ENCODE measurements around the gene SVIL.
"Not testable (repeated sequence)": the region's sequence is repeated elsewhere in the genome, so short reads cannot be mapped to it uniquely, and the experiment has no call there.

SVIL gene

GRCh38 chr10:29583674-29584073 lies 51.1 kb downstream of the SVIL start:
- H3K27me3 Mint-ChIP-seq: no peaks in the 10 kb centered on the region
- no peak for DNase-seq
- H3K9me3 Mint-ChIP-seq: no peaks in the 10 kb centered on the region
- H3K27ac Mint-ChIP-seq: peak overlapping the region; percentile 2 to 15
- ATAC-seq (replicated peaks): no peak
- peaks cover 3% of the 10 kb centered on the region for H3K36me3 Mint-ChIP-seq (ENCODE audit: insufficient read depth)
- peaks cover 4 to 12% of the 10 kb centered on the region in 2 donors for H3K4me1 Mint-ChIP-seq (ENCODE audit: low read depth in 2 of 2)
- H3K4me3 Mint-ChIP-seq: no peak overlapping the region

- not testable (repeated sequence) for H3K9me3 Mint-ChIP-seq; H3K36me3 Mint-ChIP-seq (ENCODE audit: insufficient read depth); ATAC-seq (replicated peaks); H3K27me3 Mint-ChIP-seq; DNase-seq; H3K4me3 Mint-ChIP-seq
- Mint-ChIP-seq H3K27ac (peak overlapping the region in 1 of 2 donors; percentile 15), H3K4me1 (ENCODE audit: low read depth in 2 of 2) (peaks cover 4 to 12% of the 10 kb centered on the region in 2 donors)
Measured at GRCh38 chr10:29582769-29583168, 52.0 kb downstream of the SVIL start.

GRCh38 chr10:29579455-29579970 lies 55.3 kb downstream of the SVIL start:
- DNase-seq (no peak), ATAC-seq (replicated peaks) (no peak)
- no peaks in the 10 kb centered on the region for H3K9me3 Mint-ChIP-seq
- no peak overlapping the region for H3K27ac Mint-ChIP-seq
- H3K4me1 Mint-ChIP-seq (ENCODE audit: low read depth in 2 of 2): peaks cover 4 to 12% of the 10 kb centered on the region in 2 donors
- peaks cover 3% of the 10 kb centered on the region for H3K36me3 Mint-ChIP-seq (ENCODE audit: insufficient read depth)
- no peaks in the 10 kb centered on the region for H3K27me3 Mint-ChIP-seq
- no peak overlapping the region for H3K4me3 Mint-ChIP-seq

GRCh38 chr10:29578457-29578856 lies 56.3 kb downstream of the SVIL start:
- H3K4me3 Mint-ChIP-seq: no peak overlapping the region
- no peak overlapping the region for H3K27ac Mint-ChIP-seq
- H3K4me1 Mint-ChIP-seq (ENCODE audit: low read depth in 2 of 2): peaks cover 0 to 6% of the 10 kb centered on the region in 2 donors
- DNase-seq (no peak), ATAC-seq (replicated peaks) (no peak)
- H3K27me3 Mint-ChIP-seq: no peaks in the 10 kb centered on the region
- H3K36me3 Mint-ChIP-seq (ENCODE audit: insufficient read depth): no peaks in the 10 kb centered on the region
- no peaks in the 10 kb centered on the region for H3K9me3 Mint-ChIP-seq

GRCh38 chr10:29576681-29577080 lies 58.1 kb downstream of the SVIL start:
- H3K27me3 Mint-ChIP-seq: no peaks in the 10 kb centered on the region
- H3K9me3 Mint-ChIP-seq: no peaks in the 10 kb centered on the region
- H3K36me3 Mint-ChIP-seq (ENCODE audit: insufficient read depth): no peaks in the 10 kb centered on the region
- no peak overlapping the region for H3K27ac Mint-ChIP-seq
- ATAC-seq (replicated peaks) (no peak), DNase-seq (no peak)
- no peak overlapping the region for H3K4me3 Mint-ChIP-seq
- no peaks in the 10 kb centered on the region for H3K4me1 Mint-ChIP-seq (ENCODE audit: low read depth in 2 of 2)

GRCh38 chr10:29575098-29575455 lies 59.7 kb downstream of the SVIL start:
- H3K4me1 Mint-ChIP-seq (ENCODE audit: low read depth in 2 of 2): no peaks in the 10 kb centered on the region
- no peaks in the 10 kb centered on the region for H3K36me3 Mint-ChIP-seq (ENCODE audit: insufficient read depth)
- no peak for DNase-seq
- H3K9me3 Mint-ChIP-seq: no peaks in the 10 kb centered on the region
- no peak for ATAC-seq (replicated peaks)
- no peak overlapping the region for H3K4me3 Mint-ChIP-seq
- no peaks in the 10 kb centered on the region for H3K27me3 Mint-ChIP-seq
- no peak overlapping the region for H3K27ac Mint-ChIP-seq

GRCh38 chr10:29574212-29575097 lies 60.3 kb downstream of the SVIL start:
- DNase-seq; H3K36me3 Mint-ChIP-seq (ENCODE audit: insufficient read depth); H3K27me3 Mint-ChIP-seq; H3K4me1 Mint-ChIP-seq (ENCODE audit: low read depth in 2 of 2); H3K27ac Mint-ChIP-seq; ATAC-seq (replicated peaks); H3K4me3 Mint-ChIP-seq; H3K9me3 Mint-ChIP-seq: not testable (repeated sequence)

GRCh38 chr10:29570248-29570647 lies 64.5 kb downstream of the SVIL start:
- H3K27ac Mint-ChIP-seq; H3K4me3 Mint-ChIP-seq; H3K27me3 Mint-ChIP-seq; ATAC-seq (replicated peaks); H3K4me1 Mint-ChIP-seq (ENCODE audit: low read depth in 2 of 2); H3K9me3 Mint-ChIP-seq; DNase-seq; H3K36me3 Mint-ChIP-seq (ENCODE audit: insufficient read depth): not testable (repeated sequence)

GRCh38 chr10:29569795-29570194 lies 65.0 kb downstream of the SVIL start:
- Mint-ChIP-seq H3K9me3 (no peaks in the 10 kb centered on the region), H3K36me3 (ENCODE audit: insufficient read depth) (no peaks in the 10 kb centered on the region), H3K27me3 (no peaks in the 10 kb centered on the region), H3K4me3 (no peak overlapping the region), H3K4me1 (ENCODE audit: low read depth in 2 of 2) (no peaks in the 10 kb centered on the region), H3K27ac (no peak overlapping the region)
- ATAC-seq (replicated peaks) (no peak), DNase-seq (no peak)

GRCh38 chr10:29567003-29567402 lies 67.8 kb downstream of the SVIL start:
- Mint-ChIP-seq H3K27ac (peak overlapping the region in 1 of 2 donors; percentile 81), H3K27me3 (no peaks in the 10 kb centered on the region), H3K36me3 (ENCODE audit: insufficient read depth) (peaks cover 12% of the 10 kb centered on the region), H3K4me3 (no peak overlapping the region), H3K4me1 (ENCODE audit: low read depth in 2 of 2) (peaks cover 0 to 3% of the 10 kb centered on the region in 2 donors), H3K9me3 (no peaks in the 10 kb centered on the region)
- DNase-seq (no peak), ATAC-seq (replicated peaks) (no peak)

GRCh38 chr10:29566209-29566608 lies 68.6 kb downstream of the SVIL start:
- not testable (repeated sequence) for H3K9me3 Mint-ChIP-seq
- H3K36me3 Mint-ChIP-seq (ENCODE audit: insufficient read depth): peaks cover 19% of the 10 kb centered on the region

GRCh38 chr10:29563420-29564035 lies 71.2 kb downstream of the SVIL start:
- ATAC-seq (replicated peaks) (no peak), DNase-seq (no peak)
- Mint-ChIP-seq H3K27me3 (no peaks in the 10 kb centered on the region), H3K36me3 (ENCODE audit: insufficient read depth) (peaks cover 19% of the 10 kb centered on the region), H3K27ac (no peak overlapping the region), H3K4me1 (ENCODE audit: low read depth in 2 of 2) (peaks cover 0 to 5% of the 10 kb centered on the region in 2 donors), H3K4me3 (no peak overlapping the region), H3K9me3 (no peaks in the 10 kb centered on the region)

More at GRCh38 chr10:29566209-29566608, 68.6 kb downstream of the SVIL start:
- H3K4me1 Mint-ChIP-seq (ENCODE audit: low read depth in 2 of 2); DNase-seq; ATAC-seq (replicated peaks); H3K4me3 Mint-ChIP-seq; H3K27me3 Mint-ChIP-seq: not testable (repeated sequence)
- H3K27ac Mint-ChIP-seq: peak overlapping the region in 1 of 2 donors; percentile 81

GRCh38 chr10:29563006-29563405 lies 71.8 kb downstream of the SVIL start:
- H3K4me3 Mint-ChIP-seq; H3K27me3 Mint-ChIP-seq; H3K27ac Mint-ChIP-seq; DNase-seq; H3K9me3 Mint-ChIP-seq; H3K4me1 Mint-ChIP-seq (ENCODE audit: low read depth in 2 of 2); ATAC-seq (replicated peaks): not testable (repeated sequence)
- peaks cover 19% of the 10 kb centered on the region for H3K36me3 Mint-ChIP-seq (ENCODE audit: insufficient read depth)

GRCh38 chr10:29559996-29560395 lies 74.8 kb downstream of the SVIL start:
- H3K27ac Mint-ChIP-seq: no peak overlapping the region
- DNase-seq (no peak), ATAC-seq (replicated peaks) (no peak)
- H3K9me3 Mint-ChIP-seq: no peaks in the 10 kb centered on the region
- no peaks in the 10 kb centered on the region for H3K27me3 Mint-ChIP-seq
- H3K4me3 Mint-ChIP-seq: no peak overlapping the region
- H3K4me1 Mint-ChIP-seq (ENCODE audit: low read depth in 2 of 2): peaks cover 0 to 5% of the 10 kb centered on the region in 2 donors
- peaks cover 19% of the 10 kb centered on the region for H3K36me3 Mint-ChIP-seq (ENCODE audit: insufficient read depth)

Measured in effector memory CD8-positive, alpha-beta T cell (primary cell).